Activated CD8-positive, alpha-beta memory T cell treated with anti-CD3 and anti-CD28 coated beads for 24 hours (primary cell): ENCODE results near the gene MICAL2.

Experiments used
- DNase-seq: peaks from one replicate; pipeline ENCODE4 v3.0.0-alpha.2; 2020

The MICAL2 gene

DNA sequence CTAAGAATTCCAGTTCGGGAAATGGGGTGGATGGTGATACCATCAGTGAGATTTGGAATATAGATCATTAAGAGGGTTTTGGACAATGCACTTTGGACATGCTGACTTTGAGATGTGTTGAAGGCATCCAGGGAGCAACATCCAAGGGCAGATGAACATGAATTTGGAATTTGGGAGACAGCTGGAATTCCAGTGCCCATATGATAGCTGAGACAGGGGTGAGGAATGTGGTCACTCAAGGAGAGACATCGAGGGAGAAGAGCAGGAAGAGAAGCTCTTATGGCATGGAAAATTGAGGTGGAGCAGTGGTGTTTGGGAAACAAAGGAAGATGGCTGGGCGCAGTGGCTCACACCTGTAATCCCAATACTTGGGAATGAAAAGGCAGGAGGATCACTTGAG lies 11.8 kb upstream of the MICAL2 start:
- no peak for DNase-seq

DNA sequence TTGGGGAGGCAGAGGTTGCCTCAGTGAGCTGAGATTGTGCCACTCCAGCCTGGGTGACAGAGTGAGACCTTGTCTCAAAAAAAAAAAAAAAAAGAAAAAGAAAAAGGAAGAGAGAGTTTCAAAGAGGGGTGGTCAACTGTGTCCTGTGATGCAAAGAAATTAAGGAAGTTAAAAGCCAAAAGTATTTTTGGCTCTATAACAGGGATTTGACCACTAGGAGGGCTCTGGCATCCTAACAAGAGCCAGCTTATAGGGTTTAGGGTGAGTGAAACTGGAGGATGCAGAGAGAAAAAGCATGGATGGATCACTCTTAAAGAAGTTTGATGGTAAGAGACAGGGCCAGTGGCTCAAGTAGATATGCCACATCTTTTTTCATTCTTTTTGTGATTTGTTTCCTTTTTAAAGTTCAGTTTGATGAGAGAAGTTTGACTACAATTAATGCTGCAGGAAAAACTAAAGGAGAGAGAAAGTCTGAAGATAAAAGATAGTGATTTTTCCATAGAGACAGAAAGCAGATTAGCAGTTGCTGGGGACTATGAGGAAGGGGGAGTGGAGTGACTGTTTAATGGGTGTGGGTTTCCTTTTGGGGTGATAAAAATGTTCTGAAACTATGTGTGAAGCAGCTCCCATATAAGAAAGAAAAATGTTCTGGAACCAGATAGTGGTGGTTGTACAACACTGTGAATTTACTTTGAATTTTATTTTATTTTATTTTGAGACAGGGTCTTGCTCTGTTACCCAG lies 11.1 kb upstream of the MICAL2 start:
- DNase-seq: no peak

DNA sequence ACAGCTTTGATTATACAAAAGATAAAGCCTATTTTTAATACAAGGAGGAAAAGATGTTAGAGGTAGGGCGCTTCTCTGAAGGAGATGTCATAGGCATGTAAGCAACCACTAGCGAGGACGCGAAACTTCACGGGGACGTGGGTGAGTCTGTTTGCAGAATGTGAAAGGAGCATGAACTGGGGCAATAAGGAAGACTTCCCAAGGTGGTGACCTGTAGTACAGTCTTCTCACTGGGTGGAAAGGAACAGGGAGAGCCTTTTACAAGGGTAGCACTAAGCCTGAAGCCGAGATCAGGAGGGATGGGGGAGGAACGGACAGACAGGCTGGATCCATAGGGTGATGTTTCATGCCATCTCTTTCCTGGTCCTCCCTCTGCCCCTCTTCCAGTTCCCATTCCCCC lies 10.0 kb upstream of the MICAL2 start:
- no peak for DNase-seq

- no peak for DNase-seq
Observed at GRCh38 chr11:12100841-12101242, 9.5 kb upstream of the MICAL2 start.

DNA sequence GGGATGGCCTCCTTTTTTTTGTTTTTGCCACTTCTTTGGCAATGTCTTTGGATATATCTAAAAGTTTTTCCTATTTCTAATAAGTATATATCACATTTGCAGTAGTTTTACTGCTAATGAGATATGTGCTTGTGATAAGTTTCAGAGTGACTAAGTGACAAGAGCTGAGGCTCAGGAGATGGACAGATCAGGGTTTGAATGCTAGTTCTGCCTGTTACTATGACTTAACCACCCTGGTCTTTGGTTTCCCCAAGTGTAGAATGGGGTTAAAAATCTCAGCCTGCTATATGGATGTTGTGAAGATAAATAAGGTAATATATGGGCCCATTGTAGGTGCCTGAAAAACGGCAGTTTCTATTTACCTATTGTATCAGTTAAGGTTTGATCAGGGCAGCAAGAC lies 9.1 kb upstream of the MICAL2 start:
- no peak for DNase-seq

DNA sequence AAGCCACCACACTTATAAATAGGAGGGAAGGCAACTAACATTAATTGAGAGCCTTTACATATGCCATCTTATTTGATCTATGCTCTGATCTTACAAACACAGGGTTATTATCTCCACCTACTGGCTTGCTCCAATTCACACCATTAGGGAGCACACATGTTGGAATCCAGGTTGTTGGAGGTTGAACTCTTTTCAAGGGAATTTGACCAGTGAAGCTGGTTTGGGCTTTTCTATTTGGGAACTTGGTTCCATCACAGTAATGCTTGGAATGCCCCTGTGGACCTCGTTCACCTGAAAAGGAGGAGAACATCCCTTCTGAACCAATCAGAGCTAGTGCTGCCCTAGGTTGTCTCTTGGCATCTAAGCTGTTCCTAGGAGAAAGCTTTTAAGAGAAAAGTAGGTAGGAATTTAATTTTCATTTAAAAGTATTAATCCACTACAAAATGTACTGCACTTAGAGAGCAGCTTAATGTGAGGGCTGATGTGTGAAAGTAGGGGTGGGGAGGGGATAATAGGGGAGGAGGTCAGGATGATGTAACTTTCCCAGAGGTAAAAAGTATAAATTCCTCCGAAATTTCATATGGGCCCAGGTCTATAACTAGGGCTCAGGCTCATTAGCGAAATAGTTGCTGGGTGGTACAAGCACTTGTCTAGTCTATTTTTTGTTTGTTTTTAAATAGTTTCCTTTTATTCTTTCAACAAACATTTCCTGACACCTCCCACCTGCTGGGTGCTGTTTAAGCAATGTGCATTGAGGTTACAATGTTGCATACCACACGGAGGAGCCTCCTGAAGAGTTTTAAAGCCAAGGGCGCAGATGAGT lies 7.6 kb upstream of the MICAL2 start:
- DNase-seq: no peak

GRCh38 chr11:12103411-12104225 lies 6.8 kb upstream of the MICAL2 start:
- DNase-seq: no peak

DNA sequence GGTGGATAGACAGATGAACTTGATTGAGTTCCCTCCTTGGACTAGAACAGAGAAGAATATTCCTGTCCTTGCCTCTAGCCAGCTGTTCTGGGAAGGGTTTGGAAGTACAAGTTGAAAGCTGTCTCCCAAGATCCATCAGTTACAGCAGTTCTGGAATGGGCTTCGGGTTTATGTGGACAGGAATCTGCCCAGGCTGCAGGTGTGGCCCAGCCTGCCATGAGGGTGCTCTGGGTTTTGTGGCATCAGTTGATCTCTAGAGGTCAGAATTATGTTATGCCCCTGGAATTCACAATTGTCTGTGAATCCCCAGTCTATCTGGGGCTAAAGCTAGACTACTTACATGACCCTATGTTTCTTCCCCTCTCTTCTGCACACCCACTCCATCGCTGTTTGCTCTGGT lies 4.9 kb upstream of the MICAL2 start:
- DNase-seq: no peak

DNA sequence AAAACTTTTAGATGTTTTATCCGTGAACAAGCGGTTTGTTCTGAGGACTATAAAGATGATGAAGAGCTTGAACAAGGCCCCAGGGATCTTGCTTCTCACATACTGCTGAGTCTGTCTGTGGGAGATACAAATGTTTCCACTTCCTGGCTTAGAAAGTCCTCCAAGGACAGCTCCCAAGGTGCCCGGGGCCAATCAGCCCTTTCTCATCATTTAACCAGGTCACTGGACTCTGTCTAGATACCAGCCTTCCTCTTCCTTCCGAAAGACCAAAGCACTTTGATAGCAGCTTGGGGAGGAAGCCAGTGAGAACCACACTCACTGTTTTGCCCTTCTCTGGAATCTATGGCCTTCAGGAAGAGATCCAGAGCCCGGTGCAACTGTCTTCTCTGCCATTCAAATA lies 4.3 kb upstream of the MICAL2 start:
- DNase-seq: no peak

- DNase-seq: no peak
Observed at GRCh38 chr11:12106501-12106900, 3.9 kb upstream of the MICAL2 start.

GRCh38 chr11:12108875-12109453 lies 1.4 kb upstream of the MICAL2 start:
- DNase-seq: no peak

GRCh38 chr11:12109591-12110196 lies 696 bp upstream of the MICAL2 start:
- DNase-seq: no peak

- peak; percentile 76 for DNase-seq
Observed at GRCh38 chr11:12110714-12111548, 541 bp downstream of the MICAL2 start.

DNA sequence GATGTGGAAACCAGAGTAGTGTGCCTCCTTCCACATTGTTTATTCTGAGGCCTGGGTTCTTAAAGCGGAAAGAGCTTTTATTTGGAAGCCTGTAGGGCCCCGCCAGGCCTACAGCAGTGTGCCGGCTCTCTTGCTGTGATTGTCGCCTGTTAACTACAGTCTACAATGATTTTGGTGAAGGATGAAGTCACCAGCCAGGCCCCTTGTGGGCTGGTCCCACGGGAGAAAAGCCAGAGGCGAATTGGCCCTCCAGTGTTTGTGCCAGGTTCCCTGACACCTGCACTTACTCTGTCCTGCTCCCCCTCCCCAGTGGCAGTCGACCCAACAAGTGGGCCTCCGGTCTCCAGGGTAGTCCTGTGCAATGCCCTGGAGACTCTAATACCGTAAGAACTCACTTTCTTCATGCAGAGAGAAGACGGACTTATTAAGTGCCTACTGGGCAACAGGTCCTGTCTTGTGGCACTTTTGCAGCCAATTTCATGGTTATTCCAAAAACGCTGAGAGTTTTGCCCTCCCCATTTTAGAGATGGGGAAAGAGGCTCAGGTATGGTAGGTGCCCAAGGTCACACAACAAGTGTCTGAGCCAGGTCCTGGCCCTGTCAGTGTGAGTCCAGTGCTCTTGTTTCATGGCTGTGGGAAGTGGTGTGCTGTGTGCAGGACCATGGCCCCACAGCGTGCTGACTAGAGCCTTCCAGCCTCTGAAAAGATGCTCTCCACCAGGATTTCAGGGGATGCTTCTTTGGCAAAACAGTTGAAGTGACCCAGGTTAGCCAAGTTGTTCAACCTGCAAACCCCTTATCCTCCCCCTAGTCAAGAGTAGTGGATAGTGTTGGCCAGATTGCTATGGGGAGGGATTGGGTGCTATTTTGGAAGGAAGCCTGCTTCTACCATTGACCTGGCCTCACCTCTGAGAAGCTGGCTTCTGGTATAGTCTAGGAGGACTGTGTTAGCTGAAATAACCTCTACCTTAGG lies 1.4 kb downstream of the MICAL2 start:
- no peak for DNase-seq

DNA sequence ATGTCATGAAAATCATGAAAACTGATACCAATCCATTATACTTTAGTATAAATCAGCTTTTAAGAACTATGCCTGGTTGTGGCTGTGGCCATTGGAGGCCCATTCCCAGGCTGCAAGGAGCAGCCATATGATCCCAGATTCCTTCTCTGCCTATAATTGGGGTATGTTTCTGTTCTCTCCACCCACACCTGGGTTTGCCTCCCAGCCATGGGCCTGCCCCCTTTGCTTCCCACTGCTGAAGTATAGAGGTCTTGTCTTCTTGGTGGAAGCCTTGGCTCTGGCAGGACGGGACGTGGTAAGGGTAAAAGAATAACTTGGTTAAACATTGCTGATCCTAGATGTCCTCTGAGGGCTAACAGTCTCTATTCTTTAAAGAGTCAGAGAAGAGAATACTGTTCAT lies 2.4 kb downstream of the MICAL2 start:
- DNase-seq: no peak

- DNase-seq: no peak
Observed at GRCh38 chr11:12113294-12113693, 2.9 kb downstream of the MICAL2 start.

DNA sequence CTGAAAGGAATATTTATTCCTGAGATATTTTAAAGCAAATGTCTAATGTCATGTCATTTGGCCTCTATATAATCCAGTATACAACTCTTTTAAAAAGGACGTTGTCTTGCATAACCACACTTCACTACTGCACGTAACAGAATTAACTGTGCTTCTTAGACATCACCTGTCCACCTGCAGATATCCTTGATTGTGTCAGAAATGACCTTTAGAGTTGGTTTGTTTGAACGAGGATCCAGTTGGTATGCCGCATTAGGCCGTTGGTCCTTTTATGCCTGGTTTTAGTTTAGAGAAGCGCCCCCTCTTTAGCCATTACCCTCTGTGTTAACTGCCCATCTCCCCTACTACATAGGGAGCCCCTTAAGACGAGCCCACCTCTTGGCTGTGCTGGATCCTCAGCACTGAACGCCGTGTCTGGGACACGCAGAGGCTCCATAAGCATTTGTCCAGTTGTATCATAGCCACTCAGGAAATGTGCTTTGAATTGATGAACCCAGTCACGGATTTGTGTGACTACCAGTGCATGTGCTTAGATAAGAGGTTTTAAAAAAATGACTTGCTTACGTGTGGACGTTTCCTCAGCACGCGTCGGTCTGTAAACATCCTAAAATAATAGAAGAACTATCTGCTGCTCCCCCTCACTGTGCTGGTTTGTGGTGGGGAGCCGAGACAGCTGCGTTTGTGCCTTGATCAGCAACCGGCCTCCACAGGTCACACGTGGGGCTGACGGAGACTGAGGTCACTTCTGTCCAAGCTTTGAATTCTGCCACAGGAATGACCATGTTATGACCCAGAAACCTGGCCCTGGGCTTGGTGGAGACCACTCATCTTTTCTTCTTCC lies 4.0 kb downstream of the MICAL2 start:
- no peak for DNase-seq

DNA sequence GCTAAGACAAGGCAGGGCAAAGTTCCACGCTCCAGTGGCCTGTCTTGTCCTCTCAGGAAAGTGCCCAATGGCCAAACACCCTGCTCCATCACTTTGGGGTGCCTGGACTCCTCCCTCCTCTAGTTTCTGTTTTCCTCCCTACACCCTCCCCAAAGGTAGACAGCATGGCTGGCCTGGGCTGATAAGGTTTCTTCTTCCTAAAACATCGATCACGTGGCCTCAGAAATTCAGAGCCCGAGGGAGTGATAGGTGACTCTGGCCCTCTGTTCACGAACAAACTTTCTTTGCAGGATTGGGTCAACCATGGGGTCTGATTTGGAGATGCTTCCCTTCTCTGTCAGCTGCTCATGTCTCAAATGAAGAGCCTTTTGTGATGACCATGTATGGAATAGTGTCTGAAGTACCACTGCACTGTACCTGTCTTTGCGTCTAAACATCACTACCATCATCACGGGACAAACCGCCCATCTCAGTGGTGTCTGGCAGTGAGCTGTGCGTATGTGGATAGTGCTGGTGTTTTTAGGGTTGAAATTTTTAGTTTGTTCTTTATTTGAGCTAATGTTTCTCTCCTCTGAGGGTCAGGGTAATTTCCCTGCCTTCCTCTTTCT lies 6.1 kb downstream of the MICAL2 start:
- DNase-seq: no peak

- no peak for DNase-seq
Observed at GRCh38 chr11:12117200-12117599, 6.8 kb downstream of the MICAL2 start.
